Measurements from ENCODE around the gene CXCL6.

Gene CXCL6

GRCh38 chr4:73883306-73883705, 46.8 kb downstream of the CXCL6 start:
- ATAC-seq, result no peak
- no peak for TF ChIP-seq ESRRG (CRISPR knock-in tag; IDR thresholded peaks at IDR 0.05)
- TF ChIP-seq TCF4 (CRISPR knock-in tag; IDR thresholded peaks at IDR 0.05; ENCODE audit: borderline replicate concordance), result no peak
- TF ChIP-seq PPARA (CRISPR knock-in tag; IDR thresholded peaks at IDR 0.05; ENCODE audit: borderline replicate concordance), result no peak
- no peak for TF ChIP-seq TOX (CRISPR knock-in tag; IDR thresholded peaks at IDR 0.05; ENCODE audit: borderline replicate concordance)
- no peak for TF ChIP-seq CREB5 (CRISPR knock-in tag; IDR thresholded peaks at IDR 0.05; ENCODE audit: low read depth)
- no peak for TF ChIP-seq POU6F1 (CRISPR knock-in tag; IDR thresholded peaks at IDR 0.05; ENCODE audit: borderline replicate concordance, low read depth)
- TF ChIP-seq RARB (CRISPR knock-in tag; IDR thresholded peaks at IDR 0.05), result no peak
- no peak for TF ChIP-seq TSHZ2 (CRISPR knock-in tag; IDR thresholded peaks at IDR 0.05)
- no peak for TF ChIP-seq PATZ1 (CRISPR knock-in tag; IDR thresholded peaks at IDR 0.05; ENCODE audit: borderline replicate concordance)
- no peak for TF ChIP-seq ZC3H10 (CRISPR knock-in tag; IDR thresholded peaks at IDR 0.05)
- no peak for TF ChIP-seq CSRNP3 (CRISPR knock-in tag; IDR thresholded peaks at IDR 0.05)
- no peak for TF ChIP-seq ZFP3 (CRISPR knock-in tag; IDR thresholded peaks at IDR 0.05)
- TF ChIP-seq BACH2 (CRISPR knock-in tag; IDR thresholded peaks at IDR 0.05; ENCODE audit: borderline replicate concordance), result no peak
- no peak for TF ChIP-seq OSR1 (CRISPR knock-in tag; IDR thresholded peaks at IDR 0.05)
- TF ChIP-seq ZNF8 (CRISPR knock-in tag; IDR thresholded peaks at IDR 0.05), result no peak
- TF ChIP-seq GLIS3 (CRISPR knock-in tag; IDR thresholded peaks at IDR 0.05), result no peak
- no peak for TF ChIP-seq ZFP30 (CRISPR knock-in tag; IDR thresholded peaks at IDR 0.05)
- no peak for TF ChIP-seq ARNTL (CRISPR knock-in tag; IDR thresholded peaks at IDR 0.05; ENCODE audit: borderline replicate concordance, low read depth)
- TF ChIP-seq ISL1 (CRISPR knock-in tag; IDR thresholded peaks at IDR 0.05), result no peak

- ATAC-seq, result no peak
Observed at GRCh38 chr4:73885574-73886267, 49.2 kb downstream of the CXCL6 start.

More at GRCh38 chr4:73885574-73886267, 49.2 kb downstream of the CXCL6 start:
- TF ChIP-seq ISL1 (CRISPR knock-in tag; IDR thresholded peaks at IDR 0.05) (no peak), PATZ1 (CRISPR knock-in tag; IDR thresholded peaks at IDR 0.05; ENCODE audit: borderline replicate concordance) (no peak), SNAI2 (CRISPR knock-in tag; IDR thresholded peaks at IDR 0.05) (no peak), ZNF565 (CRISPR knock-in tag; conservative IDR thresholded peaks at IDR 0.05; ENCODE audit: low read depth) (no peak), CSRNP3 (CRISPR knock-in tag; IDR thresholded peaks at IDR 0.05) (no peak), ARNTL (CRISPR knock-in tag; IDR thresholded peaks at IDR 0.05; ENCODE audit: borderline replicate concordance, low read depth) (no peak)
